NT2/D1 (cell line): ENCODE results near the gene MED25.

ENCODE experiments used
- DNase-seq: peaks from one replicate; pipeline ENCODE4 v3.0.0-alpha.2; 2011; ENCODE audit warnings: low read depth, low spot score
- H3K27me3 ChIP-seq: 2 replicates; pipeline ENCODE4 v1.6.0; 2011; ENCODE audit warnings: mild to moderate bottlenecking; ENCODE audit not compliant: insufficient read length, insufficient read depth
- H3K36me3 ChIP-seq: 2 replicates; pipeline ENCODE4 v1.6.1; 2011; ENCODE audit warnings: mild to moderate bottlenecking, low read length, mixed read lengths; ENCODE audit not compliant: insufficient read depth, insufficient read length
- H3K4me1 ChIP-seq: 2 replicates; pipeline ENCODE4 v1.5.1; 2011; ENCODE audit not compliant: insufficient read depth, insufficient read length
- H3K4me3 ChIP-seq: 2 replicates; pipeline ENCODE4 v1.5.1; 2011; ENCODE audit warnings: low read depth; ENCODE audit not compliant: insufficient read length
- H3K9ac ChIP-seq: 2 replicates; pipeline ENCODE4 v1.6.0; 2011; ENCODE audit warnings: low read depth; ENCODE audit not compliant: insufficient read length
- H3K9me3 ChIP-seq: 2 replicates; pipeline ENCODE4 v1.5.1; 2011; ENCODE audit warnings: mild to moderate bottlenecking, low read length; ENCODE audit not compliant: insufficient read depth
- SUZ12 ChIP-seq: IDR thresholded peaks from 2 replicates; pipeline ENCODE4 v1.6.1; 2011; ENCODE audit not compliant: insufficient read length, insufficient read depth; ENCODE audit errors: extremely low read depth
- YY1 ChIP-seq: IDR thresholded peaks from 2 replicates; pipeline ENCODE4 v1.6.1; 2011; ENCODE audit not compliant: insufficient read length, insufficient read depth
- ZNF274 ChIP-seq: IDR thresholded peaks from 2 replicates; pipeline ENCODE4 v1.6.1; 2011; ENCODE audit warnings: mild to moderate bottlenecking, low read depth, low read length

MED25 gene

DNA sequence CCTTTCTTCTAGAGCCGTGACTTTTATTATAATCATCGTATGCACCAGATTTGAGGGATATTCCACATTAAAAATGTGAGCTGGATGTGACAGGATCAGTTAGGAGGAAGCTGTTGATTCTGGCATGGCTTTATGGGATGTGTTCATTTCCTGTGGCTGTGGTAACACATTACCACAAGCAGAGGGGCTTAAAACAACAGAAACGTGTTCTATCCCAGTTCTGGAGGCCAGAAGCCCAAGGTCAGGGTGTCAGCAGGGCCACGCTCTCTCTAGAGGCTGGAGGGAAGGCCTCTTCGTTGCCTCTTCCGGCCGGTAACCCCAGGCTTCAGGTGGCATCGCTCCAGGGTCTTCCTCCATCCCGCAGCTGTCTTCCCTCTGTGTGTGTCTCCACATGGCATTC, 14.5 kb downstream of the MED25 start:
- H3K9me3 ChIP-seq = no peaks in the 10 kb centered on the region
- H3K36me3 ChIP-seq = peaks cover 81% of the 10 kb centered on the region
- no peak overlapping the region for H3K4me3 ChIP-seq
- H3K4me1 ChIP-seq = peaks cover 4% of the 10 kb centered on the region
- H3K27me3 ChIP-seq = no peaks in the 10 kb centered on the region
- no peak for TF ChIP-seq SUZ12
- no peak overlapping the region for H3K9ac ChIP-seq
- no peak for DNase-seq

DNA sequence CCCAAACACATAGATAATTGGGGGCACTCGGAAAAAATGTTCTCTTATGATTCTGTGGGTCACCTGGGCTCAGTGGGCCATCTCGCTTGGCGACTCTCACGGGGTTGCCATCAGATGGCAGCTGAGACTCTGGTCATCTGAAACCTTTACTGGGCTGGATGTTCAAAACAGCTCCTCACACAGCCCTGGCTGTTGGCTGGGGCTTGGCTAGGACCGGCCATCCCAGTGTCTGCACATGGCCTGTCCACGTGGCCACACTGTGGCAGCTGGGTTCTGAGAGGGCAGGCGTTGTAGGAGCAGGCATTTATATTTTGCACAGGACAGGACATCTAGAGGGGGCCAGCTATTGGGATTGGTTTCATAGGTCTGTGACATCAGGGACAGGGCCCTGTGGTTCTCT, 15.5 kb downstream of the MED25 start:
- H3K36me3 ChIP-seq = peaks cover 87% of the 10 kb centered on the region
- H3K27me3 ChIP-seq = no peaks in the 10 kb centered on the region
- peaks cover 4% of the 10 kb centered on the region for H3K4me1 ChIP-seq
- no peak for DNase-seq
- H3K4me3 ChIP-seq = no peak overlapping the region
- no peak overlapping the region for H3K9ac ChIP-seq
- no peak for TF ChIP-seq YY1
- TF ChIP-seq SUZ12 = no peak
- no peak for TF ChIP-seq ZNF274
- no peaks in the 10 kb centered on the region for H3K9me3 ChIP-seq

DNA sequence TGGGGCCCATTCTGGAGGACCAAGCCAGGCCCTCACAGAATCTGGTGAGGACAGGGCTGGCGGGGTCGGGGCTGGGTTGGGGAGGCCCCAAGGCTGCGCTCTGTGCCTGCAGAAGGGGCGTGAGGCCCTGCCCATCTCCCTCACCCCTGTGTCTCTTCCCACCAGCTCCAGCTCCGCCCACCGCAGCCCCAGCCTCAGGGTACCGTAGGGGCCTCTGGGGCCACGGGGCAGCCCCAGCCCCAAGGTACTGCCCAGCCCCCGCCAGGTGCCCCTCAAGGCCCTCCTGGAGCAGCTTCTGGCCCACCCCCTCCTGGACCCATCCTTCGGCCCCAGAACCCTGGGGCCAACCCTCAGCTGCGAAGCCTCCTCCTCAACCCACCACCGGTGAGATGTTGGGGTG, 17.5 kb downstream of the MED25 start:
- H3K9me3 ChIP-seq = no peaks in the 10 kb centered on the region

DNA sequence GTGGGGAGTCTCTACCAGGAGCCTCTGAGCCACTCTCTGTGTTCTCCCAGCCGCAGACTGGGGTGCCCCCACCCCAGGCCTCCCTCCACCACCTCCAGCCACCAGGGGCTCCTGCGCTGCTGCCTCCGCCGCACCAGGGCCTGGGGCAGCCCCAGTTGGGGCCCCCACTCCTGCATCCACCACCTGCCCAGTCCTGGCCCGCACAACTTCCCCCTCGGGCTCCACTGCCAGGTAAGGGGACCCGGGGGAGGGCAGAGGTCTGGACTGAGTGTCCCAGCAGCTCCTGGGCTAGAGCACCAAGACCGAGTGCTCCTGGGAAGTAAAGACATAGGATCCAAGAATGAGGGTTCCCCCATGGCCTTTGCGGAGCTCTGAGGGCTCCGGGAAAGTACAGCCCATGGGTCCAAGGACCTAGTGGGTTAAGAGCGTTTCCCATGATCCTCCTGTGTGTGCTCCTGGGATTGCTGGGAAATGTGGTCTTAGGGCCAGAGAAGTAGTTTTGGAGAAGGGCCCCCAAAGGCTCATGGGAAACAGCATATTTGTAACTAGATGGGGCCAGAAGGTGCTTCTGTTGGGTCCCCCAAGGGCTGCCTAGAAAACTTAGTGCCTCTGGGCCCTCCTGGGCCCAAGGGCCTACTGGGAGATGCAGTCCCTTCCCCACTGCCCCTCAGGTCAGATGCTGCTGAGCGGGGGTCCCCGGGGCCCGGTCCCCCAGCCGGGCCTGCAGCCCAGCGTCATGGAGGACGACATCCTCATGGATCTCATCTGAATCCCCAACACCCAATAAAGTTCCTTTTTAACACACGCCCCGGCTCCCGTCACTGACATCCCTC, 18.3 kb downstream of the MED25 start:
- H3K36me3 ChIP-seq = peaks cover 87% of the 10 kb centered on the region
- no peaks in the 10 kb centered on the region for H3K9me3 ChIP-seq
- peaks cover 4% of the 10 kb centered on the region for H3K4me1 ChIP-seq
- no peak overlapping the region for H3K4me3 ChIP-seq
- no peaks in the 10 kb centered on the region for H3K27me3 ChIP-seq
- DNase-seq = no peak
- H3K9ac ChIP-seq = no peak overlapping the region
- no peak for TF ChIP-seq SUZ12
- TF ChIP-seq YY1 = no peak
- no peak for TF ChIP-seq ZNF274

More for the DNA sequence above, 17.5 kb downstream of the MED25 start:
- H3K36me3 ChIP-seq = peaks cover 89% of the 10 kb centered on the region
- no peak overlapping the region for H3K4me3 ChIP-seq
- TF ChIP-seq YY1 (no peak), ZNF274 (no peak), SUZ12 (no peak)
- no peaks in the 10 kb centered on the region for H3K27me3 ChIP-seq
- no peak overlapping the region for H3K9ac ChIP-seq
- no peak for DNase-seq
- peaks cover 4% of the 10 kb centered on the region for H3K4me1 ChIP-seq

DNA sequence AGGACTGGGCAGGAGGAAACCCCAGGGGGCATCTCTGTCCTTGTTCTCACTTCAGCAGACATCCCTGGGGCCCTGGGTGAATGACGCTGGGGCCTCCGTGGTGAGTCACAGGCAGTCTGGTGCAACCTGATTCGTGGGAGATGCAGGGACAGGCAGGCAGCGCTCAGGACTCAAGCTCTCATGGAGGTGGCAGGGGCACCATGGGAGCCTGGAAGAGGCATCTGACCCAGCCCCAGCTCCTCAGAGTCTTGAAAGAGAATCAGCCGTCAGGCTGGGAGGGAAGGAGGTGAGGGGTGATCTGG, 18.9 kb downstream of the MED25 start:
- no peaks in the 10 kb centered on the region for H3K27me3 ChIP-seq
- TF ChIP-seq YY1 (no peak), SUZ12 (no peak), ZNF274 (no peak)
- peaks cover 85% of the 10 kb centered on the region for H3K36me3 ChIP-seq
- H3K9me3 ChIP-seq = no peaks in the 10 kb centered on the region
- no peak for DNase-seq
- H3K4me3 ChIP-seq = no peak overlapping the region
- peaks cover 4% of the 10 kb centered on the region for H3K4me1 ChIP-seq
- H3K9ac ChIP-seq = no peak overlapping the region

DNA sequence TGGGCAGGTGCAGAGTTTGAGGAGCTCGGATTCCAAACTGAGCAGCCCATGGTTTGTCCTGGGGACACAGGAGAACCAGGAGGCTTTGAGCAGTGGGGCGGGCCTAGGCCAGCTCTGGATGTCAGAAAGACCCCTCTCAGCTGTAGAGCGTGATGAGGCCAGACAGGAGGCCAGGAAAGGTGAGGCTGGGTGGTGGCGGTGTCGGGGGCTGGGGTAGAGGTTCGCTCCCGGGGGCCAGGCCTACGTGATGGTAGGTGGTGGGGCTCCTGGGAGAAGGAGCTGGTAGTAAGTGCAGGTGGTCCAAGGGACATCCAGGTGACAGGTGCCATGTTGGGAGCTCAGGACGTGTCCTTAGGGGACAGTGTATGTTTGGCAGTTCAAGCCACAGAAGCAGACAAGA, 19.3 kb downstream of the MED25 start:
- Histone ChIP-seq H3K27me3 (no peaks in the 10 kb centered on the region), H3K36me3 (peaks cover 83% of the 10 kb centered on the region), H3K9me3 (no peaks in the 10 kb centered on the region), H3K9ac (no peak overlapping the region), H3K4me3 (no peak overlapping the region), H3K4me1 (peaks cover 4% of the 10 kb centered on the region)
- no peak for DNase-seq
- no peak for TF ChIP-seq SUZ12
- no peak for TF ChIP-seq ZNF274
- no peak for TF ChIP-seq YY1

DNA sequence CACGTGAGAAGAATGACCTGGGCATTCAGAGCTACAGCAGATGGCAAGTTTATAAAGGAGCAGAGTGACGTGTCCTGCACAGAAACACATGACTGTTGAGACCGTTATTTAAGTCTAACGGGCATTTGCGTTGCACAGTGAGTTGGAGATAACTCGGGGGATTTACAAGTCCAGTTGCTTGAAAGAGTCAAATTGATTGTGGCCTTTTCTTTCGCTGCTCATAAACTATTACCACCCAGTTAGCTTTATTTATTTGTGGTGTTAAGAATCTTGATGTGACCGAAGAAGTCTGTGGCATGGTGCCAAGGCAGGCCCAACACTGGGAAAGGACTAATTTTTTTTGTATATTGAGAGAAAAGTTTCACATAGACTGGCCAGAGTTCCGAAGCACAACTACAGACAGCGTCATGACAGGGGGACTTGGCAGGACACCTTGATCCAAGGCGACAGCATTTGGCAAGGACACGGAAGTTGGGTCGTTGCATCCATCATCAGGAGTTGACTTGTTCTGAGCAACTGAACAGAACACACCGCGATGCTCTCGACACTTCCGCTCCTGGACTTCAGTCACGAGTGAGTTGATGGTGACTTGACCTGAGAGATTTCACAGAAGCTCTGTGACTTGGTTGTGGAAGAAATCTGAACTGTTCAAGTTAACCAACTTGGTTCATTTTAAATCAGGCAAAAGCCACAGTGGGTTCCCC, 20.9 kb downstream of the MED25 start:
- no peaks in the 10 kb centered on the region for H3K9me3 ChIP-seq
- no peak for DNase-seq
- H3K4me1 ChIP-seq = peaks cover 4% of the 10 kb centered on the region
- TF ChIP-seq SUZ12 = no peak
- TF ChIP-seq ZNF274 = no peak
- TF ChIP-seq YY1 = no peak
- no peak overlapping the region for H3K4me3 ChIP-seq
- no peaks in the 10 kb centered on the region for H3K27me3 ChIP-seq
- H3K36me3 ChIP-seq = peaks cover 68% of the 10 kb centered on the region
- no peak overlapping the region for H3K9ac ChIP-seq
